ENCODE measurements around the gene EFNB2.

The EFNB2 gene

DNA sequence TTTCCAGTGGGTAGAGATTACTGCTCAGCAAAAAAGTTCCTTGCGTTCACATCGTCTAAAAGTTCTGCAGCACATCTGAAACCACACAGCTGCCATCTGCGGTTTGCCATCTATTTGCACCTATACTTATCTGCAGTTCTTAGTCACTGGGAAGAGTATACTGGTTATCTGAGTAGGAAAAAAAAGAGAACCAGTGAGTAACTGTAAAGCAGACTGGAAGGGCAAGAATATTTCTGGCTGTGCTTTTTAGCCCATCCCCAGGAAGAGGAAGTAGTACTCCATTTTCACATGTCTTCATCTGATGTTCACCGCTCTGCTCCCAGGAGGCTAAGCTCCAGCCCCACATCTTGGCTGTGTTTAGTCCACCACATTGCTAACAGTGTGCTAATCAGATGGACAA lies 35.6 kb downstream of the EFNB2 start:
- DNase-seq = no peak

DNA sequence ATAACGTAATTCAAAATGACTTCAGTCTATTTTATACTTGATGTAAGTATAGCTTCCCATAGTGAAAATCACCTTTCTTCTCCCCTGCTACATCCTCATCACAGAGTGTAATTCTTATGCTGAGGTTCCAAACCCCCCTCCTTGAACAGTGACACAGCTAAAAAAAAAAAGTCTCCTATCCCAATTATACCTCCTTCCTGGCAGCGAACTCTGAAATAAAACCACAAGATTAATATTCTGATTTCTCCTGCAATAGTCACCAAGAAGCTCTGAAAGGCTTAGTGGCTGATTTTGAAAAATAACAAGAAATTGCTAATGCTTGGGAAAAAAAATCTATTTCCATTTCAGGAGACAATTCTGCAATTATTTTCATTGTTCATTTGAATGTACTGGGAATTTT lies 36.3 kb downstream of the EFNB2 start:
- no peak for DNase-seq

DNA sequence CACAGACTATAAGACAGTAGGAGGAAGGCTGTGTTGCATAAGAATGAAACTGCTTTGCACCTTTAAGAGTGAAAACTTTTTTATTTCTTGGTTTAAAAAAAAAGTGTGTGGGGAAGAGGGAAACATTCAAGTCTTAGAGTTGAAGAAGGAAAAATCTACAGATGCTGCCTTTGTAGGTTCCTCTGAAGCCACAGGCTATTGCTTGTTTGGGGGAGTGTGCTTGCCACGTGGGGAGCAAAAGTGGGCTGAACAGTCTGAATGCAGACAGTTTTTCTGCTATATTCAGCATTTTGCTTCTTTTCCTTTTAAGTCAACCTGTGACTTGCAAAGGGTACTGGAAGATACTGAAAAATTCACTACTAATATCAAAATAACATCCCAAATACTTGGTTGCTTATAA lies 36.9 kb downstream of the EFNB2 start:
- DNase-seq = no peak

DNA sequence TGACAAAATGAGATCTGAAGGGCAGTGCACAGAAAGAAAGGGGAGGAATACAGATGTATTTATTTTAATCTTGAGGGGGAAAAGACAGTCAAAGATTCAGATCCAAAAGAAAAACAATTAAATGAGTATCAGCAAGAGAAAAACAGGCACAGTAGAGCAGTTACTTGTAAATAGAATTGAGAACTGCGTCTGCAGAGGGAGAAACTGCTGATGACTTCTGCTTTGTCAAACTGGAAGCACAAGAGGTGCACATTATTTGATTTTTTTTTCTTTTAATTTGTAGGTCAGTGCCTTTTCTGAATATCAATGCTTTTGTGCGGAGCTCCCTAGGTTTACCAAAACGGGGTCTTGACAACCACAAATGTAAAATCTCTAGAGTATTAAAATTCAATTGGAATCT lies 37.3 kb downstream of the EFNB2 start:
- no peak for DNase-seq

DNA sequence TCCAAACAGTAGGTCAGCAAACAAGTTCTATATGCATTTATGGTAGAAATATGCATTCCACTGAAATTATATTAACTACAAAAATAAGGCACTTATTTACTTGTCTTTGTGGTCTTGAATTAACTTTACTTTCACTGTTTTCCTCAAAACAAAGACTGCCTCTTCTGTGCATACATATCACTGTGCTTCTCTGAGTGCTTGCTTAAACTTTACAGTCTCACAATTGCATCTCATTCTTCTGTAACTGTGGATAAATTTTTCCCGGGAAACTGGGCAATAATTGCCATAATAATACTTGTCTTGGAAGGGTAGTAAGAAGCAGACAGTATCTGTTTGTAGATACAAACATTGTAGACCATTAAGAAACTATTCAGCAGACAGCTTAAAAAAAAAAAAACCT lies 38.4 kb downstream of the EFNB2 start:
- DNase-seq = no peak

DNA sequence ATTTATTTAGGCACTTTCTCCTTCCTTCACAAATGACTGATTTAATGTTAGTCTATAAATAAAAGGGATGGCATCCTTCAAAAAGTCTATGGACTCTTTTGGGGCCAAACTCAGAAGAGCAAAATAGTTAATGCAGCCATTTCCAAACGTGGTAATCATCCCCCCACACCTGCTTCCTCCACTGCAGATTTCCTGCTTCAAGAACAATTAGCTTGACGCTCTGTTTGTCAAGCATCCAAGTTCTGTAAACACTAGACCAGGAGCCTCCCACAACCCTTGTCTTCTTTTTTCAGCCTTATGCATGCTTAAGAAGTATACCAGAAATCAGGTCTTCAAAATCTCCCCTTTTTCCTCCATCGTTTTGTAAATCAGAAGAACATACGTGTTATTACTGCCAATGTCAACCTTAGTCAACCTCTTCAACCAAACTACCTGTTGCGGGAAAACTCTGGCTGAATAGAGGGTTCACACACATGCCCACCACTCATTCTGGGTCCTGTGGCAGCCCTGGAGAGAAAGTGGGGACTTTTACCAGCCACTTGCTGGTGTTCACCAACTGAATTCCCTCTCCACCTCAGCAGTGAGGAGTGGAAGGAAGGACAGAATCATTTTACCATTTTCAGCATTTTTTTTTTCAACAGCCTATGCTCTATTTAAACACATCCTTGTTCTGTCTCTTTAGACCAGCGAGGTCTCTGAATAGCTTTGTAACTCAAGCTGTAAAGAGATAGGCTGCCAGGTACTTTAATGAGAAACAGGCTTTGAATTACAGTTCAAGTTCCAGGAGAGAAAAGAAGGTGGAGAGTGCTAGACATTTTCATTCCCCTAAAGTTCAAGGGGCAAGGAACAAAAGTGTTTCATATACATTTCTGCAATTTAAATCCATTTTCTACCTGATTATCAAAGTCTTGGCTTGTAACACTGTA lies 39.1 kb downstream of the EFNB2 start:
- no peak for DNase-seq

DNA sequence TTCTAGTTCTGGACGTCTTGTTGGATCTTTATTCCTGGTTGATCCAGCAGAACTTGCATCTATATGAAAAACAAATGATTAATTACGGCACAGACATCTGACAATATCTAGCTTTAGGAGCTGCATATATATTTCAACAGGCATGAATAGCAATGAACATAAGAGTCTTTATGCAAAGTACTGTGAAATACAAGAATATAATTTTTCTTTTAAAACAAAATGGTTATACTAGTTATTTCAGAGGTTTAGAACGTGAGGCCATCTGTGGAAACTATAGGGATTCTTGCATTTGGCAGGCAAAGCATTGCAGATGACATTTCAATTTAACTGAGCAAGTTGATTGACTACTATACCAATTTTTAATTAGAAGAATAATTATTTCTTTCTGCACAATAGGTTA lies 40.5 kb downstream of the EFNB2 start:
- DNase-seq = no peak

DNA sequence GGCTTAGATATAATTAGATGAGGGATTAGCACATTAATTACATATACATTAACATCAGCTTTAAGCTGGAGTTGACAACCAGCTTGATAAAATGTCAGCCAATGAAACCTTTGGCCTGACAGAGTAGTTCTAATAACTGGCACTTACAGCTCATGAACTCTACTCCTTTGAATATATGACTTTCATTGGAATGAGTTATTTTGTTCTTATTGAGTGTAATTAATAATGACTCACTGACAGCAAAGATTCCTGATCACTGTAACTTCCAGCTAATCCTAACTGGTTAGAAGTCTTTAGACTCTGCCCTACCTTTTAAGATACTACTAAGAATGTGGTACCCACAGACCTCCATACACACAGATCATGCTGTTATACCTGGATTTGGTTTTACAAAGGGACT lies 41.0 kb downstream of the EFNB2 start:
- no peak for DNase-seq

DNA sequence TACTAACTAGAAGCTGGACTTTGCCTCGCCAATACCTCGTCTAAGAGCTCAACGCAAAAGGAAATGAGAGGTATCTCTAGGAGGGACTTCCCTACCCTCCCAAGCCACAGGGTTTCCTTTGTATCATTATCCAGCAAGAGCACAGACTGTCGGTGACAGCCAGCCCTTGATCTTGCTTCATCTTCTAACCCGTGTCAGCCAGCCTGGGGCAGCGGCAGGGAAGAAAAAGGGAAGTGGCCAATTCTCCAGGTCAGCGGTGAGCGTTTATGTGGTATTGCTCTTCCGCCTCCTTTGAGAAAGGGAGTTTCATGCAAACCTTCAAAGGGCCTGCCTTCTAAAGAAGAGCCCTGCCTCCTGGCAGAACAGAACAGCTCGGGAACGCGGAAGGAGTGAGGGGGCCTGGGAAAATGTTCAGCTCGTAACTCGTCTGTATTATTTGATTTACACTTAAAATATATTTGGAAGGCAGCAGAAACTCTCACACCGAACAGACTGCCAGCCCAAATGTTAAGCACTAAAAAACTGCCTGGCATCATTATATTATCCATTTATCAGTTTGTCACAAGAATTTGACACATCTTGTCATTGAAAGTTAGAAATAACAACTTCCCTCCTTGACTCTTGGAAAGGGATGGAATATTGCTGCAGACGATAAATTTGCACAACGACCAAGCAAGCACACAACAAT lies 41.8 kb downstream of the EFNB2 start:
- peak; percentile 28 to 44 for DNase-seq

DNA sequence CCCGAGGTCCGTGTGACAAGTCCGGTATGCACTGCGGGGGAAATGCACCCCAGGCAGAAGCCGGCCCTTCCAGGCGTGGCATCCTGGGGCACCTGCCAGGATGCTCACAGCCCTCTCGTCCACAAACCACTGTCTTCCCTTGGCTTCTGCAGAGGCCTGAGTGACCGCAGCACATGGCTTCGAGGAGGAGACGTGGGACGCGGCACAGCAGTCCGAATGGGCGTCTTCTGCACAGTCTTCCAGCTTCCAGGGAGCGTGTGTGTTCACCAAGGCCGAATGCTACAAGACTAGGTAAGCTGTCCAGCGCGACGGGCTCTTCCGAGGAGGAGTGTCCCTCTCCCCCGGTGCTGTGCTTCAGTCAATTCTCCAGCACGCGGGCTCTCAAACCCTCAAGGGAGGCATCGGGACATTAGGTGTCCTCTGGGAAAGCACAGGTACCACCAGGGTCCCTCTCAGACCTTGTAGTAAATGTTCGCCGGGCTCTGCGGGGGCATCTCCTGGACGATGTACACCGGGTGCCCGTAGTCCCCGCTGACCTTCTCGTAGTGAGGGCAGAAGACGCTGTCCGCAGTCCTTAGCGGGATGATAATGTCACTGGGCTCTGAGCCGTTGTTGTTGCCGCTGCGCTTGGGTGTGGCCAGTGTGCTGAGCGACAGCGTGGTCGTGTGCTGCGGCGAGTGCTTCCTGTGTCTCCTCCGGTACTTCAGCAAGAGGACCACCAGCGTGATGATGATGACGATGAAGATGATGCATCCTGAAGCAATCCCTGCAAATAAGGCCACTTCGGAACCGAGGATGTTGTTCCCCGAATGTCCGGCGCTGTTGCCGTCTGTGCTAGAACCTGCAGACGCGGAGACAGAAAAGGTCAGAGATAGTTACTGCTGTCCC lies 42.6 kb downstream of the EFNB2 start:
- no peak for DNase-seq

DNA sequence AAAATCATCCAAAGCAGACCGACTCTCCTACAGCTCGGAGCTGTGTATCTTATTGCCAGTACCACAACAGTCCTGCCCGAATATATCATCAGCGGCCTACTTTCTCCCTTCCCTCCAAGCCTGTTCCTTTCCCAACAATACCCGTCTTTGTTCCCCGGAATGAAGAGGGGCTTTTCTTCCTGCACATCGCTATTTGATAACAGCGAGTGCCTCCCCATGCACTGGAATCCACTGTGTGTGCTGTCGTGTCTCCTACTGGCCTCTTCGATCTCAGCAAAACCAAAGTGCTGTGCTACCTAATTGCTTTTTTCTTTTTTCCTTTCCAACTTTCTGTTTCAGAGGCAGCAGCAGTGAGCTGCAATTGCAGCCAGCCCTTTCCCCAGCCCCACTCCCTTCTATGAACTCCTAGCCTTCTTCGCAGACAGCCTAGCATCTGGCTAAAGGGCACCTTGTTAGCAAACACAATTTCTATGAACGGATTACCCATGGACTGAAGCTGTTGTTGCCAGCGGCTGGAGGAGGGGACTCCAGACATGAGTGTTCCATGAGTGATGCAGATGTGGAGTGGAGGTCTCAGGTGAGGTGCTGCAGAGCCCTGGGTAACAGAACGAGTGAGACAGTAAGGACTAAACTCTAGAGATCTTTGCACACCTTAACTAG lies 43.4 kb downstream of the EFNB2 start:
- no peak for DNase-seq

DNA sequence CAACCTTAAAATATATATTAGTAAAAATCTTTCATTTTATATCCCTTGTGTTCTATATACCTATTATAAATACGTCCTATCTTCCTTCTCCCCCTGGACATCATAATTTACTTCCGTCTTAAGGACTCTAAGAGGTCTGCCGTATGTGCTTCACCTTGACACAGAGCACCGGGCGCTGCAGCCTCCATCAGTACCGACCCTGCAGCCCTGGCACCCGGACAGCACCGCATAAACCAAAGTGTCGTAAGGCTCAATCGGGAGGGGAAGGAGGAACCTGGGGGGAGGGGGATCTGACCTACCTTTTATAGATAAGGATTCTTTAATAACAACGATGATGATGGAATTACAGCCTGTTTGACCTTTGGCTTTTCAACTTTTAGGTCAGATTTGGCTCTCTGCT lies 44.0 kb downstream of the EFNB2 start:
- DNase-seq = no peak

DNA sequence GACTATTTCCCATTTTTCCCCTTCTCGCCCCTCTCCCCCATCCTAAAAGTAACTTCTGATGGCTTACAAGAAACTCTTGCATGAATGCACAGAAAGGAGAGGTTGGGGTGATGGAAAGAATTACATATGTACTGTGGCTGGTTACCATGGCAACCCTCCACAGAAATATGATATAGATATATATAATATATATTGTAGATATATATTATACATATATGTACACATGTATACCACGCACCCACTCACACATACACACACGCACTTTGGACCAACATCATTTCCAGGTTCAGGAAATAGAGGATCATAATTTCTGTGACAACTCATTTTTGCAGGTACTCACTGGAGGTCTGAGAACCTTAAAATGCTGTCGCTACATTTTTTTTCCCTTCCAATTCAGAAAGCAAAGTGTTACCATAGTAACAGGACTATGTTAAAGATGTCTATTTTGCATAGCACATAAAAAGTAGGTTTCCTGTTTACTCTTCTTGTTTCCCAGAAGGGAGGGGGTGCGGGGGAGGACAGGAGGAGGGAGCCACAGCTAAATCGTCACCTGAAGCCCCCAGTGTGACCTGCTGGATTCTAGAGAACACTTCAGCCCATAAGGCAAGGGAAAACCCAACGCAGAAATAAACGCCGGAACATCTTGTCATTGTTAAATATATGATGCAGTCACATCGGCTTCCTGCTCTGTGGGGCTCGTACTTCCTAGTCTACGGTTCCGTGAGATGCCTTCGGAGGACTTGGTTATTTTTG lies 44.7 kb downstream of the EFNB2 start:
- no peak for DNase-seq

DNA sequence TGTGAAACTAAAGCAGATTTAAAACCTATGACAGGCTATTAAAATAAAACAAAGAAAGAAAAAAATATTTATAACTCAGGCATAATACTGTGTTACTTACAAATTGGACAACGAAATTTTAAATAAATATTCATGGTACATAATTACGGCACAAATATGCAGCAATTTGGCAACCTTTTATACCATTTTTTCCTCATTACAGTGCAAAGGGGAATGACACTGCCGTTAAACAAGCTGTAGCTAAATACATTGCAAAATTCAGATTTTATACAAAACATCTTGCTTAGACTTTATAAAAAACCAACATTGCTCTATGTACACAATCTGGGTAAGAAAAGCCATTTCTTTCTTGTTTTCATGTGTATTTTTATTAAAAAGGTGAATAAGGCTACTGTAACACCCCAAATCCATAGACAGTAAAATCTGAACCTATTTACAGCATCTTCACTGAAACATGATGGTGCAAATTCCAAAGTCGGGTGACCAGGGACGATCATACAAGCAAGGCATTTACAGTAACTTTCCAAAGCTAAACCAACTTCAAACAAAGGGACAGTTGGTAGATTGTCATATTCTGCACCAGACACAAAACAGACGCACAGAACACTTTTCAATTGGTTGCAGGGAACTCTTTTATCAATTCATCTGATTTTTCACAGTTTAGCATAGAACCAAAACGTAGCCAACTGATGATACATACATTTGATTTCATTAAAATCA lies 45.5 kb downstream of the EFNB2 start:
- no peak for DNase-seq

DNA sequence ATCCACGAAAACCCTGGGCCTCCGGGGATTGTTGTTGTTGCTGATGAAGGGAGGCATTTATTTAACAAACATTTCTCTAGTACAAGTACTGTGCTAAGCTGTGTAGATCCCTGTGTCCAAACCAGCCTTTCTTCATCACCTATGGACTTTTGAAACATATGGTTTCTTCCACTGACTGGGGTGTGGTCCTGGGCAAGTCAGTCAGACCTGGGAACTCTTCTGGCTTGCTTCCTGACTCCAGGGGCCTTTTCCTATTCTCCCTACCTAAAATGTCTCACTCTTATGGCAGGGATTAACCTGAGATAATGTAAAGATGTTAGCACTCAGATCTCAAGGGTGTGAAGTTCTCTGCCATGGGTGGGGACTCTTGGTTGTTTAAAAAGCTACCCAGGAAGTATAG lies 46.8 kb downstream of the EFNB2 start:
- no peak for DNase-seq

DNA sequence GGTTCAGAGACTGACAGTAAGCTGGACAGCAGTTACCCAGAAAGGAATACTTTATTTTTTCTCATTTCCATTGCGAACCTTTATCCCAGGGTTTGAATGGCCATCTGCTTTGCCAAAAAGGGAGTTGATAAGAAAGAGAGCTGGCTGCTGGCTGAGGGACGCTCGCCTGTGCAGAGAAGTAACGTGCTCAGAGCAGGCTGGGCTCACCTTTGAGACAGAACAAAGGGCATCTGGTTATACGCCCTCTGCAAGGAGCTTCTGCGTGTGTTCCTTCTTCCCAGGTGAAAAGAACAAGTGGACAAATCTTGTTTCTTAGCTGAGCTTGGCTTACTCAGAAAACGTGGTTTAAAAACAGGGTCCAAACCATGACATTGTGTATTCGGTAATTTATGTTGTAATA lies 47.4 kb downstream of the EFNB2 start:
- DNase-seq = no peak

DNA sequence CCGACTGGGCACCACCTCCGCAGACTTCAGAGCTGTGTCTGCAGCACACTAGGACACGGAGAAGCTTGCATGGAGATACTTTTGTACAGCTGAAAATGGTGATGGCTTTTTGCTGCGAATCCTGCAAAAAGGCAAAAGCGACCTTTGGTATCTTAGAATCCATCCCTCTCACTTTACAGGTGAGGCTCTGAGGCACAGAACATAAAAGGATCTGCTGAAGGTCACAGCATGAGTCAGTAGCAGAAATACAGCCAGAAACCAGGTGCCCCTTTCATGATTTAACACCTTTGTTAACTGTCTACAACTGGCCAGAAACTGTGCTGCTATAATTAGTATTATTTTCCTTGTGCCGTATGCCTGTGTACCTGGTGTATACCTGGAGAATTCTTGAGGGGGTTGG lies 48.3 kb downstream of the EFNB2 start:
- no peak for DNase-seq

DNA sequence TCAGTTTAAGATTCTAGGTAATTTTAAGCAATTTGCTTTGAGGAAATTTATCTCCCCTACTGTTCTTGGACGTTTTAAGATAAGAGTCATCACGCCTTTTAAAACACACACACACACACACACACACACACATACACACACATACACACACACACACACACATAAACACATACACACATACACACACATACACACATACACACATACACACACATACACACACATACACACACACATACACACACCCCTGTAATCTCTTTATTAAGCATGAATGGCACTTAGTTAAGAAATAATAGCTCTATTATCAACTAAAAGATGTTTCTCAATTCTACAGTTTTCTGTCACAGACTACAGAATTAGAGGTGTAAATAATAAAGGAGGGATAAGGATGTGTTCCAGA lies 49.2 kb downstream of the EFNB2 start:
- no peak for DNase-seq

DNA sequence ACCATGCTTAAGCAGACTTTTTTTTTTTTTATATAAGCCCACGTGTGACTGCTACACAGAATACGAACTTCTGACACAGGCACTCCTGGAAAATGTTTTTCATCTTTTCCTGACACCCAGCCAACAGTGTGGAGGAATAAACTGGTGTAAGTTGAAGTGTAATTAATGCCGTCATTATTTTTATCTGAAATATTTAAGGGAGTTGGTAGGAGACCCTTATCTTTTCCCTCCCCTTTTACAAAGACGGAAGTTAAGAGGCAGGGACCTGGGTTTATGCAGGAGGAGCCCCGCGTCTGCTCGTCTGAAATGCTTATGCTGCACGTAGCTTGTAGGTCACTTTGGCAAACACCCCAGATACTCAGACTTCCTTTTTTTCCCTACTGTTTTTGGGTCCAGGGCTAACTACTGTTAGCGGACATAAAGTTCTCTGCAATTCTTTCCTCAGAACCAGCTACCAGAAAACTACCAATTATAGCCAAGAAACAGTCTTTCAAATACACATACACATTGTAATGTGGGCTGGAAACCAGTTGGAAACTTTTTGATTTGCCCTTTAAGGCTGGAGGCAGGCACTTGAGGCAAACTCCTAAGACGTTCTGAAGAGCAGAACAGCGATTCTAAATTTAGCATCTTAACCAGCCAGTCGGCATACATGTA lies 50.8 kb downstream of the EFNB2 start:
- DNase-seq = no peak

DNA sequence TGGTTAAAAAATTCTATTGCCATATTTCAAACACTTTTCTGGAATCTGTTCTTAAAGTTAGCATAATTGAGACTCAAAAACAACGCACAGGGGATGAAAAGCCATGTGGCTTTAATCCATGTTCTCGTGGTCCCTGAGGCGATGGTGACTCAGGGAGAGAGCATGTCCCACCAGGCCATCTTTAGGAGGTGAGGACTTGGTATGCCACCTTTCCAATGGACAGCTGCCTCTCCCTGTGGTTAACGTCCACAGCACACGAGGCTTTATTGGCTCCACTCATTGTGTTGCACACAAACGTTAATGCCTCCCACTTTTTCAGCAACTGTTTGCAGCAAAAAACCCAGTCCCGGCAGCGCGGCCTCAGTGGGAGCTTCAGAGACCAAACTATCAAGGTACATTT lies 51.4 kb downstream of the EFNB2 start:
- DNase-seq = no peak

DNA sequence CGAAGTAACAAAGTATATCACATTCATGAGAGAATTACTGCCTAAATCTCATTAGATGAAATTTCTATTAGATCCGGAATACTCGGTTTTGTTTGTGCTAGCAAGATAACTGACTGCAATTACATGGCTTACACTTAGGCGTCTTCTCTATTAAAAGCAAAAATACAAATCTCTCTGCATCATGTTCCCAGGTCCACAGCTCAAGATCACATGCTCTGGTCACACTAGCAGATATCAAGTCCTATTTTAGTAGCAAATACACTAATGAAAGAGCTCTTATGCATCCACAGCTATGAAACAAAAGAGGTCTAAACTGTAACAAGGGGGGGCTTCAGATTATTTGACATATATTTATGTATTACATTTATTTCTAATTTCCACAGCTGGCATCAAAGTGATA lies 53.5 kb downstream of the EFNB2 start:
- DNase-seq = no peak

Measured in inflammatory macrophage (primary cell).